Measurements from ENCODE around the gene MUTYH.

The MUTYH gene

DNA sequence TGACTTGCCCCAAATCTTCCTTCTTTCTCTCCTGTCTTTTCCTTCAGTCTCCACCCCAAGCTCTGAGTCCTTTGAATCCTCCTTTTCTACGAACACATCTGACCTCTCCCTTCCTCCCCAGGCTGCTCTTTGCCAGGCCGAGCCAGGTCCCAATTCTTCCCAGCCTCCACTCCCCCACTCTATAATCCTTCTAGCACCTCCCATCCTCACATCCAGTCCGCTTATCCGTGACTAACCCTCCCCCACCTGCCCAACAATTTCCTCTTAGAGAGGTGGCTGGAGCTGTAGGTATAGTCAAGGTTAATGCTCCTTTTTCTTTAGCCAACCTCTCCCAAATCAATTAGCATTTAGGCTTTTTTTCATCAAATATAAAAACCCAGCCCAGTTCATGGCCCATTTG is 23.1 kb downstream of the MUTYH start:
- no peak overlapping the region for H3K9ac ChIP-seq (ENCODE audit: low read length)
- no peaks in the 10 kb centered on the region for H3K4me1 ChIP-seq (ENCODE audit: control insufficient read depth, insufficient read depth, low read depth, low read length)
- no peak overlapping the region for H3K4me3 ChIP-seq (ENCODE audit: insufficient read depth in 1 of 2, low read depth in 1 of 2, low read length in 2 of 2)
- no peaks in the 10 kb centered on the region for H3K9me3 ChIP-seq (ENCODE audit: control insufficient read depth, low read length)
- H3K23ac ChIP-seq (ENCODE audit: low read length in 2 of 2): no peak overlapping the region
- DNase-seq: no peak
- no peaks in the 10 kb centered on the region for H3K36me3 ChIP-seq (ENCODE audit: control insufficient read depth in 1 of 2, insufficient read depth in 2 of 2, low read depth in 1 of 2, low read length in 2 of 2)
- no peak overlapping the region for H2BK120ac ChIP-seq (ENCODE audit: low read depth, low read length)
- 71% methylated on average over 4 of the region's 4 CpGs for WGBS
- H2AK5ac ChIP-seq (ENCODE audit: low read length, severe bottlenecking): no peak overlapping the region
- no peak overlapping the region for H4K8ac ChIP-seq (ENCODE audit: low read length)
- no peak overlapping the region for H4K91ac ChIP-seq (ENCODE audit: low read length)
- H3K4me2 ChIP-seq (ENCODE audit: low read length, poor library complexity, severe bottlenecking): no peak overlapping the region
- no peak overlapping the region for H3K4ac ChIP-seq (ENCODE audit: low read depth in 1 of 2, low read length in 2 of 2)
- H3K14ac ChIP-seq (ENCODE audit: low read length in 2 of 2): no peak overlapping the region
- H3K27me3 ChIP-seq (ENCODE audit: control insufficient read depth in 1 of 2, insufficient read depth in 1 of 2, low read length in 2 of 2): peaks cover 4 to 11% of the 10 kb centered on the region in 2 experiments
- H2BK5ac ChIP-seq (ENCODE audit: low read depth, low read length, poor library complexity, severe bottlenecking): no peak overlapping the region
- H2AFZ ChIP-seq (ENCODE audit: low read depth, low read length): no peak overlapping the region
- no peak overlapping the region for H2BK12ac ChIP-seq (ENCODE audit: low read length in 2 of 2)
- H3K27ac ChIP-seq (ENCODE audit: low read length, poor library complexity, severe bottlenecking): no peak overlapping the region
- H2BK15ac ChIP-seq (ENCODE audit: low read depth, poor library complexity, severe bottlenecking): no peak overlapping the region
- H3K18ac ChIP-seq (ENCODE audit: low read depth in 1 of 2, low read length in 2 of 2): no peak overlapping the region
- no peaks in the 10 kb centered on the region for H3K79me1 ChIP-seq (replicated peaks; ENCODE audit: low read length, poor library complexity, severe bottlenecking)

- Histone ChIP-seq H3K4me2 (ENCODE audit: low read length, poor library complexity, severe bottlenecking) (no peak overlapping the region), H3K79me1 (replicated peaks; ENCODE audit: low read length, poor library complexity, severe bottlenecking) (no peaks in the 10 kb centered on the region)
Observed at GRCh38 chr1:45314266-45314665, 26.0 kb downstream of the MUTYH start.

DNA sequence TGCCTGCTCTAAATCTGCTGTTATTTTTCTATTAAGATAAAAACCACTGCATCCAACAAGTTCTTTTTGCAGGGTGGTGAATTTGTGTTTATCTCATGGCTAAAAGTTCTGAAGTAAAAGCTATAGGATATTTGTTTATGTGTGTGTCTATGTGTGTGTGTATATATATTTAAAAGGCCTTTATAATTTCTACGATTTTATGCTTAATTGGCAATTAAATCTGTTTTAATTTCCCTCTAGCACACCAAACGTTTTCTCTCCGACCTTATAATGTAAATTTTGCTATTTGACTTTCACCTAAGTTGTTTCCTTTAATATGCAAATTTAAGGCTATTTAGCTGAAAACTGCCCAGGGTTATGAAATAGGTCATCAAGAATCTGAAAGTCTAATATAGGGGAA is 33.3 kb downstream of the MUTYH start:
- no peak overlapping the region for H2AK5ac ChIP-seq (ENCODE audit: low read length, severe bottlenecking)
- H4K91ac ChIP-seq (ENCODE audit: low read length): no peak overlapping the region
- peak overlapping the region; percentile 41 for H3K9ac ChIP-seq (ENCODE audit: low read length)
- peaks cover 1% of the 10 kb centered on the region for H3K79me1 ChIP-seq (replicated peaks; ENCODE audit: low read length, poor library complexity, severe bottlenecking)
- H3K27ac ChIP-seq (ENCODE audit: low read length, poor library complexity, severe bottlenecking): no peak overlapping the region
- H3K9me3 ChIP-seq (ENCODE audit: control insufficient read depth, low read length): no peaks in the 10 kb centered on the region
- H3K27me3 ChIP-seq (ENCODE audit: control insufficient read depth in 1 of 2, insufficient read depth in 1 of 2, low read length in 2 of 2): no peaks in the 10 kb centered on the region
- no peak overlapping the region for H3K23ac ChIP-seq (ENCODE audit: low read length in 2 of 2)
- H3K4me3 ChIP-seq (ENCODE audit: insufficient read depth in 1 of 2, low read depth in 1 of 2, low read length in 2 of 2): no peak overlapping the region
- no peak overlapping the region for H3K4me2 ChIP-seq (ENCODE audit: low read length, poor library complexity, severe bottlenecking)
- H2BK5ac ChIP-seq (ENCODE audit: low read depth, low read length, poor library complexity, severe bottlenecking): no peak overlapping the region
- no peak overlapping the region for H2BK120ac ChIP-seq (ENCODE audit: low read depth, low read length)
- no peak overlapping the region for H2BK12ac ChIP-seq (ENCODE audit: low read length in 2 of 2)
- H2AFZ ChIP-seq (ENCODE audit: low read depth, low read length): no peak overlapping the region
- H3K14ac ChIP-seq (ENCODE audit: low read length in 2 of 2): no peak overlapping the region
- no peaks in the 10 kb centered on the region for H3K36me3 ChIP-seq (ENCODE audit: control insufficient read depth in 1 of 2, insufficient read depth in 2 of 2, low read depth in 1 of 2, low read length in 2 of 2)
- H3K18ac ChIP-seq (ENCODE audit: low read depth in 1 of 2, low read length in 2 of 2): no peak overlapping the region
- H4K8ac ChIP-seq (ENCODE audit: low read length): no peak overlapping the region
- no peak overlapping the region for H2BK15ac ChIP-seq (ENCODE audit: low read depth, poor library complexity, severe bottlenecking)
- no CpG with 5 or more reads among the region's 3 CpGs for WGBS
- no peak overlapping the region for H3K4ac ChIP-seq (ENCODE audit: low read depth in 1 of 2, low read length in 2 of 2)
- H3K4me1 ChIP-seq (ENCODE audit: control insufficient read depth, insufficient read depth, low read depth, low read length): peaks cover 14% of the 10 kb centered on the region
- DNase-seq: no peak

More at GRCh38 chr1:45314266-45314665, 26.0 kb downstream of the MUTYH start:
- H4K8ac ChIP-seq (ENCODE audit: low read length): no peak overlapping the region
- H3K9me3 ChIP-seq (ENCODE audit: control insufficient read depth, low read length): no peaks in the 10 kb centered on the region
- H2BK15ac ChIP-seq (ENCODE audit: low read depth, poor library complexity, severe bottlenecking): no peak overlapping the region
- H3K4ac ChIP-seq (ENCODE audit: low read depth in 1 of 2, low read length in 2 of 2): no peak overlapping the region
- no peak overlapping the region for H3K27ac ChIP-seq (ENCODE audit: low read length, poor library complexity, severe bottlenecking)
- no peak overlapping the region for H3K18ac ChIP-seq (ENCODE audit: low read depth in 1 of 2, low read length in 2 of 2)
- H2AFZ ChIP-seq (ENCODE audit: low read depth, low read length): no peak overlapping the region
- H3K4me1 ChIP-seq (ENCODE audit: control insufficient read depth, insufficient read depth, low read depth, low read length): no peaks in the 10 kb centered on the region
- no peak overlapping the region for H2BK5ac ChIP-seq (ENCODE audit: low read depth, low read length, poor library complexity, severe bottlenecking)
- no peak overlapping the region for H4K91ac ChIP-seq (ENCODE audit: low read length)
- H3K9ac ChIP-seq (ENCODE audit: low read length): no peak overlapping the region
- H3K27me3 ChIP-seq (ENCODE audit: control insufficient read depth in 1 of 2, insufficient read depth in 1 of 2, low read length in 2 of 2): peaks cover 4 to 11% of the 10 kb centered on the region in 2 experiments
- H2BK12ac ChIP-seq (ENCODE audit: low read length in 2 of 2): no peak overlapping the region
- 80% methylated on average over 1 of the region's 3 CpGs for WGBS
- no peak overlapping the region for H3K14ac ChIP-seq (ENCODE audit: low read length in 2 of 2)
- H3K36me3 ChIP-seq (ENCODE audit: control insufficient read depth in 1 of 2, insufficient read depth in 2 of 2, low read depth in 1 of 2, low read length in 2 of 2): no peaks in the 10 kb centered on the region
- H3K23ac ChIP-seq (ENCODE audit: low read length in 2 of 2): no peak overlapping the region
- no peak overlapping the region for H3K4me3 ChIP-seq (ENCODE audit: insufficient read depth in 1 of 2, low read depth in 1 of 2, low read length in 2 of 2)
- no peak for DNase-seq
- H2AK5ac ChIP-seq (ENCODE audit: low read length, severe bottlenecking): no peak overlapping the region
- H2BK120ac ChIP-seq (ENCODE audit: low read depth, low read length): no peak overlapping the region

DNA sequence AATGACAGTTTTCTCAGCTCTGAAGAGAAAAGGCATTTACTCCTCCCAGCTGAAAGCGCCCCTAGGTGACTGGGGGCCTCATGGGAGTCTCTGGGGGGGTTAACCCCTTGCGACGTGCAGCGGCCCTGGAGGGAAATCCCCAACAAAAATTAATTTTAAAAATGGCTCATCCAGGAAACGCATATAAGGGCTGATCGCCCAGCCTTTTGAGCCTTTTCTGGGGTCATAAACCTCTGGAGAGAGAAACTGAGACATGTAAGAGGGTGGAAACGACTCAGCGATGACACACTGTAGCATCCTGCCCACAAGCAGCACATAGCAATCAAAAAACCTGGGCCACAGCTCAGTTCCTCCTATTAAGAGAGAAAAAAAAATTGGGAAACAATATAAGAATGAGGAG is 33.9 kb downstream of the MUTYH start:
- Histone ChIP-seq H2AFZ (ENCODE audit: low read depth, low read length) (no peak overlapping the region), H3K9me3 (ENCODE audit: control insufficient read depth, low read length) (no peaks in the 10 kb centered on the region), H2BK5ac (ENCODE audit: low read depth, low read length, poor library complexity, severe bottlenecking) (no peak overlapping the region), H3K23ac (ENCODE audit: low read length in 2 of 2) (no peak overlapping the region), H3K4me1 (ENCODE audit: control insufficient read depth, insufficient read depth, low read depth, low read length) (peaks cover 14% of the 10 kb centered on the region), H4K8ac (ENCODE audit: low read length) (no peak overlapping the region), H3K4ac (ENCODE audit: low read depth in 1 of 2, low read length in 2 of 2) (no peak overlapping the region), H2BK120ac (ENCODE audit: low read depth, low read length) (no peak overlapping the region), H3K4me3 (ENCODE audit: insufficient read depth in 1 of 2, low read depth in 1 of 2, low read length in 2 of 2) (no peak overlapping the region), H2BK15ac (ENCODE audit: low read depth, poor library complexity, severe bottlenecking) (no peak overlapping the region), H3K18ac (ENCODE audit: low read depth in 1 of 2, low read length in 2 of 2) (no peak overlapping the region), H2BK12ac (ENCODE audit: low read length in 2 of 2) (no peak overlapping the region), H3K14ac (ENCODE audit: low read length in 2 of 2) (no peak overlapping the region), H3K27ac (ENCODE audit: low read length, poor library complexity, severe bottlenecking) (no peak overlapping the region), H4K91ac (ENCODE audit: low read length) (no peak overlapping the region), H3K36me3 (ENCODE audit: control insufficient read depth in 1 of 2, insufficient read depth in 2 of 2, low read depth in 1 of 2, low read length in 2 of 2) (no peaks in the 10 kb centered on the region), H3K9ac (ENCODE audit: low read length) (peak overlapping the region; percentile 41), H3K27me3 (ENCODE audit: control insufficient read depth in 1 of 2, insufficient read depth in 1 of 2, low read length in 2 of 2) (no peaks in the 10 kb centered on the region), H3K79me1 (replicated peaks; ENCODE audit: low read length, poor library complexity, severe bottlenecking) (peaks cover 1% of the 10 kb centered on the region), H3K4me2 (ENCODE audit: low read length, poor library complexity, severe bottlenecking) (no peak overlapping the region), H2AK5ac (ENCODE audit: low read length, severe bottlenecking) (no peak overlapping the region)
- WGBS: 40% methylated on average over 1 of the region's 8 CpGs
- no peak for DNase-seq

Measured in mesenchymal stem cell (in vitro differentiated cells and primary cell).